Inflammatory macrophage (primary cell): Measurements from ENCODE around the gene LIPK.

Source experiments
- DNase-seq, 2 donors: peaks; one replicate each; pipeline ENCODE4 v3.0.0-alpha.2; 2020 to 2022

The LIPK gene

DNA sequence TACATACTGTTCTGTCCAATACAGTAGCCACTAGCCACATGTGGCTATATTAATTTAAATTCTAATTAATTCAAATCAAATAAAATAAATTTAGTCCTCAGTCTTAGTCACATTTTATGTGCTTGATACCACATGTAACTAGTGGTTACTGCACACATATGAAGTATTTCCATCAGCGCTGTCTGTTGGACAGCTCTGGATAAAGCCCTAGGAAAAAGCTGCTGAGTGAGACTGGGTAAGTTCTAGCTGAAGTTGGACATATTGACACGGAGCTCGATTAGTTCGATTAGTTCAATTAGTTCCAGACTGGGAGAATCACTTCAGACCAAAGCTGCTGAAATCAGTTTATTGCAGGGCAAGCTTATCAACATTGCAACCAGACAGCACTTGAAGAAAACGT, 81.4 kb downstream of the LIPK start:
- DNase-seq, result no peak

- no peak for DNase-seq
Measured at GRCh38 chr10:88788924-88789323, 82.9 kb downstream of the LIPK start.

- DNase-seq, result peak; percentile 17 to 18
Measured at GRCh38 chr10:88791924-88792323, 85.9 kb downstream of the LIPK start.

- DNase-seq, result peak; percentile 93 to 96
Measured at GRCh38 chr10:88792661-88793060, 86.6 kb downstream of the LIPK start.

DNA sequence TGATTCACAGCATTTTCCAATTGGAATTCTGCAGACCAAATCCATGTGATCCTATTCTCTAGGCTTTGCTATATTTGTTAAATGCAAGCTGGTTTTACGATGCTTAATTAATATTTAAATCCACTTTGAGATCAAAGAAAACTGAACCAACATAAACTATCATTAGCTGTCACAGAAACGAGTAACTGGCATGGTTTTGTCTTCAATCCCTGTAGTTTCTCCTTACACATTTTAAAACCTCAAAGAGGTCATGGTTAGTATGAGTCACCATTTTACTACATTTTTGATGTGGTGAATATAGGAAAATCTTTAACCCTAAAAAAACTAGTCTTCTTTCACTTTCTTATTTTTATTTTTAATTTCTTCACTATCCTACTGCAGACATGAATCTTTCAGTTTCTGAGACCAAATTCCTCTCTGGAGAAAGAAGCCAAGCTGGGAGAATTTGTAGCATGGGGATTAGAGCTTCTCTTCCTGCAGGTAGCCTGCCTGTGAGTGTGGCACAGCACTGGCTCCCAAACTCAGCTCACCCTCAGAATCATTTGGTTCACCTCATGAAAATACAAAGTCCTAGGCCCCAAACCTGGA, 87.8 kb downstream of the LIPK start:
- peak in 1 of 2 donors; percentile 27 for DNase-seq

DNA sequence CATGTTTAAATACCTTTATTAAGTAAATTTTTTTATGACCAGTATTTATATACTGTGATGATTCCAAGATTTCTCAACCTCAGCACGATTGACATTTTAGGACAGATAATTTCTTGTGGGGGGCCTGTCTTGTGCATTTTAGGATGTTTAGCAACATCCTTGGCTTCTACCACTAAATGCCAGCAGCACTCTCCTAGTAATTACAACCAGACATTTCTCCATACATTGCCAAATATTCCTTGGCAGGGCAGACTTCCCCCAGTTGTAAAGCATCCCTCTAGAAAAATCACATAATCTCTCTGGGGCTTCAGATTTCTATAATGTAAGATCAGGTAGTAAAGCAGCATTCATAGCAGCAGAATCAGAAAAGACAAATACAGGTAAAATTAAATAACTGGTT, 88.7 kb downstream of the LIPK start:
- DNase-seq, result peak in 1 of 2 donors; percentile 28

DNA sequence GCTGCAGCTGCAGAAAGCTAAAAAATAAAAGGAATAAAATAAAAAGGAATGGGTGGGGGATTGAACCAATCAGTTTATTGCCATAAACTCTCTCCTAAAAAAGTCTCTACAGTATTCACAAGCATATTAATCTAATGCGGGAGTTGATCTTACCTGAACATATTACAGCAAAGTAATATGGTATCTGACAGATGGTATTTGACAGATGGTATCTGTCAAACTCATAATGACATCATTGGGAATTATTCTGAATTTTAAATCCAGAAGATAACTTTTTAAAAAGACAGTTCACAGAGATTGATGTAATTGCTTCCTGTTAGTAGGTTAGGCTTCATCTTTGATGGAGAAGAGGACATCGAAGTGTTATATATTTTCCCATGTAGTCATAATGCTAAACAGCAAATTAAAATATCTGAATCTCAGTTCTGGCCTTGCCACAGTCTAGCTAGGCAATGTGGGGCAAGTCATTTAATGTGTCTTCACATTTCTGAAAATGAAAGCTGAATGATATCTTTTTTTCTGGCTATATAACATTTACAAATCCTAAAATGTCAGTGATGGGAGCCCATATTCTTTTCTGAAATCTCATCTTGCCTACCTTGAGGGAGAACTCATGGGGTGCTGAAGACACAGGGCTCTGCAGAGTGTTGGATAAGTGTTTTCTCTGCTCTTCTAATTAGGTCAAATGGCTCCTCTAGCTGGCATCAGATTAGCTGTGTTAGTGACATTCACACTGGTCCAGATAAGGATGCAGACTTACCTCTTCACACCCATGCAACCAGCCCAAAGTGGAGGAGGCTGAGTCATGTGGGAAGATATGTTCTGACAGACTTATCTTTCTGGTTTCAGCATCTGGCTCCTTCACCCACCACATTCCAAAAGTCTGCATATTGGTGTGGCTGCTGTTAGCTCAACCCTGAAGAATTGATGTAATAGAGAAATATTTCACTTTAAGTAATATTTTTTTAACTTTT, 94.4 kb downstream of the LIPK start:
- DNase-seq, result no peak
